ENCODE results near the gene DEXI.

The DEXI gene

DNA sequence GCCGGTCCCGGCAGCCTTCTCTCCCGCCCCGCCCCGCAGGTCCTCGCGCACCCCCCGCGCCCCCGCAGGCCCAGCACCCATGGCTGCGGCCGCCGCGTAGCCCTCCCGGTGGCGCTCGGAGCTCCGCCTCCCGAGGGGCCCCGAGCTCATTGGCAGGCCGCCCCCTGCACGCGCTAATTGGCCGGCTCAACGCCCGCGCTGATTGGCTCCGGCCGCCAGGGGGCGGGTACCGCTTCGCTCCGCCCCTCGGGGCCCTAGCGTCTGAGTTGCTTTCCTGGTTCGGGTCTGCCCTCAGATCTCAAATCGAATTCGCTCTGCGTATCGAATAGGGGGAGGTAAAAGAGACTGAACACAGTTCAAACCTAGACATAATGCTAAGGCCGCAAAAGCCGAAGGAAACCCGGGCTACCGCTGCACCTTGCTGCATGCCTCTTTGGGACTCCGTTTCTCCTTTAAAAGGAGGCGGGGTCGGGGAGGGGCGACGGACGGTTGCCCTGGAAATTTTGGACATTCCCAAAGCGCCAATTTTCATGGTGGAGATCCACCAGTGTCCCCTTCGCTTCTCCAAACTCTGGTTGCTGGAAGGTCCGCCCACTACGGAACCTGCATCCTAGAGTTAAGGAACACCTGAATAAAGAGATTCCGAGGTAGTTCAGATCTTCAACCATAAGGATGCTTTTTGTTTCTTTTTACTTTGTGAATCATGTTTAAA lies at the start of gene DEXI:
TSS of gene DEXI (minus strand) at position 117 of the 712 bp plus-strand sequence. CDS start 463 bp downstream, outside the sequence.
- peaks cover 27% of the 10 kb centered on the region for H3K36me3 Mint-ChIP-seq (ENCODE audit: low read depth)
- peak within 1 kb of the TSS; percentile 86 for H3K27ac Mint-ChIP-seq
- no peaks in the 10 kb centered on the region for H3K27me3 Mint-ChIP-seq
- peak within 1 kb of the TSS; percentile 93 for H3K4me3 Mint-ChIP-seq
- H3K4me1 Mint-ChIP-seq (ENCODE audit: low read depth): peaks cover 79% of the 10 kb centered on the region
- H3K9me3 Mint-ChIP-seq: no peaks in the 10 kb centered on the region

DNA sequence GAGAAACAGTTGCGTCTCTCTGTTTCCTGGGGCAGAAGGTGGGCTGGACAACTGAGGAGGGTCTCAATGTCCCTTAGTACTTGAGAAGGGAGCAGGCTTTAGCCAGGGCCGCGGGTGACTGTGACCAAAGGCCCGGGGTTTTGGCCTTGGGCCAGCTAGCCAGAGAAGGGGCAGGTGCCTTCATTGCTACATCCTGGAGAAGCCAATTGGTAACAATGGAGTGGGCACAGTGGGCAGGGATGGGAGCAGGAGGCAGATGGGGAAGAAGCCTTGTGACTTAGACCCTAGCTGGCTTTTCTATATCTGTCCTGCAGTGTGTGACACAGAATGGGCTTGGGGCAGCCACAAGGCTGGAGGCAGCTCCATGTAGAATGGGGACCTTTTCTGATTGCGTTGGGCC lies 48.1 kb upstream of the DEXI start:
- Mint-ChIP-seq H3K27ac (peak overlapping the region; percentile 27), H3K36me3 (ENCODE audit: low read depth) (peaks cover 56% of the 10 kb centered on the region), H3K4me3 (no peak overlapping the region), H3K27me3 (no peaks in the 10 kb centered on the region), H3K4me1 (ENCODE audit: low read depth) (peaks cover 75% of the 10 kb centered on the region), H3K9me3 (no peaks in the 10 kb centered on the region)

DNA sequence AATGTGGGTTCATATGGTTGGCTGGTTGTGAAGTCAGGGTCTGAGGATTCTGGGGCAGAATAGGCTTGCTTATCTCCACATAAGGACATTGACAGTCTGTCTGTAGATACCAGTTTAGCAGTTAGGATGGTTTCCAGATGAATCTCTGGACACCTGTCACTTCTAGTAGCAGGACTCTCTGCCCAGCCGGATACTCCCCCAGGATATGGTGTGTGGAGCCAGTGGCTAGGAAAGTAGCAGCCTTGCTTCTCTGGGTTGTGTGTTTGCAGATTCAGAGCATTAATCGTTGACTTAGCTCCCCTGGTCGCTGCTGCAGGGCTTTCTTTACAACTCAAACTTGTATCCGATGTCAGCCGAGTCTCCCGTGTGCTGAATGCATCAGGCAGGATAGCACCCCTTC lies 47.3 kb upstream of the DEXI start:
- no peaks in the 10 kb centered on the region for H3K27me3 Mint-ChIP-seq
- peak overlapping the region; percentile 98 for H3K27ac Mint-ChIP-seq
- H3K4me1 Mint-ChIP-seq (ENCODE audit: low read depth): peaks cover 77% of the 10 kb centered on the region
- no peak overlapping the region for H3K4me3 Mint-ChIP-seq
- peaks cover 56% of the 10 kb centered on the region for H3K36me3 Mint-ChIP-seq (ENCODE audit: low read depth)
- H3K9me3 Mint-ChIP-seq: no peaks in the 10 kb centered on the region

- Mint-ChIP-seq H3K36me3 (ENCODE audit: low read depth) (peaks cover 56% of the 10 kb centered on the region), H3K4me1 (ENCODE audit: low read depth) (peaks cover 83% of the 10 kb centered on the region), H3K27ac (peak overlapping the region; percentile 98)
Measured at GRCh38 chr16:10988879-10989278, 46.6 kb upstream of the DEXI start.

DNA sequence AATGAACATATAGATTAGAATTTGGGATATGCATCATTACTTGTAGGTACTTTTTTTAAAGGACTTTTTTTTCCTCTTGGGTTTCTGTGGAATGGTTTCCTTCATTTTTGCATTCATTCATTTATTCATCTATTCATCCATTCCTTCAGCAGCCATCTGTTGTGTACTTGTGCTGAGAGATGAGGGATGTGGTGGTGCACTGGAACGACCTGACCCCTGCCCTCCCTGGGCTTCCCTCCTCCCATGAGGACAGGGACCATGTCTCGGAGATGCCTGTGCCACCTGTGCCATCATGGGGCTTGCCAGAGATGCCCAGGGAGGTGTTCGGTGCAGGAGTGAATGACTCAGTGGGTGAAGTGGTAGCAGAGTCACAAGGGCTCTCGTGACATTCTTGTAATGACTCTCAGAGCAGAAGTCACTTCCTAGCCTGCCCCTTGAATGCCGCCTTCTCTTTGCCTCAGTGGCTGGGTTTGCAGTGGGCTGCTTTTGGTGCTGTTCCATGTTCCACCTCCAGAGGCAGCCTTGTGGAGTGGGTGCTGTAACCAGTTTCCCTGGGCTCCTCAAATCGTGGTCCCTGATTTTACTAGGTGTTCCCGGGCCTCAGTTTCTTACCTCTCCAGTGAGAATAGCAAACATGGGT lies 46.0 kb upstream of the DEXI start:
- H3K4me1 Mint-ChIP-seq (ENCODE audit: low read depth): peaks cover 84% of the 10 kb centered on the region

More at GRCh38 chr16:10988879-10989278, 46.6 kb upstream of the DEXI start:
- Mint-ChIP-seq H3K27me3 (no peaks in the 10 kb centered on the region), H3K4me3 (peak overlapping the region; percentile 31), H3K9me3 (no peaks in the 10 kb centered on the region)

GRCh38 chr16:10987361-10988163 lies 45.3 kb upstream of the DEXI start:
- Mint-ChIP-seq H3K9me3 (no peaks in the 10 kb centered on the region), H3K36me3 (ENCODE audit: low read depth) (peaks cover 60% of the 10 kb centered on the region), H3K27me3 (no peaks in the 10 kb centered on the region), H3K27ac (peak overlapping the region; percentile 98), H3K4me1 (ENCODE audit: low read depth) (peaks cover 84% of the 10 kb centered on the region), H3K4me3 (peak overlapping the region; percentile 31)

More for the DNA sequence above, 46.0 kb upstream of the DEXI start:
- H3K27me3 Mint-ChIP-seq: no peaks in the 10 kb centered on the region
- peaks cover 58% of the 10 kb centered on the region for H3K36me3 Mint-ChIP-seq (ENCODE audit: low read depth)
- H3K27ac Mint-ChIP-seq: peak overlapping the region; percentile 98
- no peaks in the 10 kb centered on the region for H3K9me3 Mint-ChIP-seq
- H3K4me3 Mint-ChIP-seq: peak overlapping the region; percentile 31

GRCh38 chr16:10984509-10984908 lies 42.2 kb upstream of the DEXI start:
- Mint-ChIP-seq H3K27me3 (no peaks in the 10 kb centered on the region), H3K27ac (peak overlapping the region; percentile 19), H3K4me3 (no peak overlapping the region), H3K4me1 (ENCODE audit: low read depth) (peaks cover 56% of the 10 kb centered on the region), H3K36me3 (ENCODE audit: low read depth) (peaks cover 45% of the 10 kb centered on the region), H3K9me3 (no peaks in the 10 kb centered on the region)

GRCh38 chr16:10983159-10983558 lies 40.9 kb upstream of the DEXI start:
- H3K27me3 Mint-ChIP-seq: no peaks in the 10 kb centered on the region
- no peaks in the 10 kb centered on the region for H3K9me3 Mint-ChIP-seq
- H3K36me3 Mint-ChIP-seq (ENCODE audit: low read depth): peaks cover 52% of the 10 kb centered on the region
- H3K27ac Mint-ChIP-seq: no peak overlapping the region
- H3K4me3 Mint-ChIP-seq: no peak overlapping the region
- H3K4me1 Mint-ChIP-seq (ENCODE audit: low read depth): peaks cover 42% of the 10 kb centered on the region

DNA sequence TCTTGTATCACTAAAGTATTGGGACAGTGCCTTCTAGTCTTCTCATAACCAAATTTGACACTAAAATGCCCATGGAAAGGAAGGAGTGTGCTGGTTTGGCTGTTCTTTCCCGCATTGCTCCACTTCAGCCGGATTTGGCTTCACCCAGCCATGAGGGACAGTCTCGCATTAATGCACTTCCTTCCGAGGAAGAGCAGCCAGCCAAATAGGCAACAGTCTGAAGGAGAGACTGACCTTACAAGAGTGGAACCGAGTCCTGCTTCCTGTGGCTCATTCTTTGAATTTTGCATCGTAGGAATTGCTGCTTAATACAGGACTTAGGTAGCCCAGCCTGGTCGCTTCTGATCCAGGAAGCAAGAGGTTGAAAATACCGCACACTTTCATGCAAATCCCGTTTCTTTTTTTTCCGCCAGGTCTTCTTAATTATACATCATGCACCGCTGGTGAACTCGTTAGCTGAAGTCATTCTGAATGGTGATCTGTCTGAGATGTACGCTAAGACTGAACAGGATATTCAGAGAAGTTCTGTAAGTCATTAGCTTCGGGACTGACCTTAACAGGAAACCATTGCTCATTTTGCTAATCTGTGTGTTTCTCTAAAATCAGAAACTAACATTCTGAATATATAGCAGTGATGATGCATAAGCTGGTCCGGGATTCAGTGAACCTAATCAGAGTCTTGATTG lies 40.3 kb upstream of the DEXI start:
- H3K4me3 Mint-ChIP-seq: no peak overlapping the region
- H3K36me3 Mint-ChIP-seq (ENCODE audit: low read depth): peaks cover 57% of the 10 kb centered on the region
- H3K27ac Mint-ChIP-seq: peak overlapping the region; percentile 24
- no peaks in the 10 kb centered on the region for H3K27me3 Mint-ChIP-seq
- no peaks in the 10 kb centered on the region for H3K9me3 Mint-ChIP-seq
- H3K4me1 Mint-ChIP-seq (ENCODE audit: low read depth): peaks cover 40% of the 10 kb centered on the region

DNA sequence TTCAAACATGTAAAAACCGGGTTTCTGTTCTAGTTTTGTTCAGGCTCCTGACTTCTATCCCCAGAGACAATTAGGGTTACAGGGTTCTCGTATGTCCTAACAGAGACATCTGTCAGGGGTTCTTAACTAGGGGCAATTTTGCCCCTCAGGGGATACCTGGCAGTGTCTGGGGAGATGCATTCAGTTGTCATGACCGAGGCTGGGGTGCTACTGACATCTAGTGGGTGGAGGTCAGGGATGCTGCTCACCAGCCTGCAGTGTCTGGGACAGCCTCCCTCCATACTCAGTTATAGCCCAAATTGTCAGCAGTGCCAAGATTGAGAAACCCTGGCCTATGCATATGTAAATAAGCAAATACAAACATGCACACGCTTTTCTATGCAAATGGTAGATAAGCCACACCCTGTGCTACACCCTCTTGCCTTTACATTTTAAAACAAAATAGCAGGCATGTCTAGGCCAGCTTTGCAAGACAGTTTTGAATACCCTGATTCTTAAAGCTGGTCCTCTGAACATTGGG lies 39.5 kb upstream of the DEXI start:
- no peaks in the 10 kb centered on the region for H3K9me3 Mint-ChIP-seq
- H3K36me3 Mint-ChIP-seq (ENCODE audit: low read depth): peaks cover 65% of the 10 kb centered on the region
- H3K4me1 Mint-ChIP-seq (ENCODE audit: low read depth): peaks cover 32% of the 10 kb centered on the region
- peak overlapping the region; percentile 30 for H3K4me3 Mint-ChIP-seq
- no peak overlapping the region for H3K27ac Mint-ChIP-seq
- H3K27me3 Mint-ChIP-seq: no peaks in the 10 kb centered on the region

GRCh38 chr16:10980813-10981212 lies 38.5 kb upstream of the DEXI start:
- no peaks in the 10 kb centered on the region for H3K27me3 Mint-ChIP-seq
- H3K27ac Mint-ChIP-seq: no peak overlapping the region
- peaks cover 63% of the 10 kb centered on the region for H3K36me3 Mint-ChIP-seq (ENCODE audit: low read depth)
- H3K4me1 Mint-ChIP-seq (ENCODE audit: low read depth): peaks cover 25% of the 10 kb centered on the region
- no peaks in the 10 kb centered on the region for H3K9me3 Mint-ChIP-seq
- H3K4me3 Mint-ChIP-seq: no peak overlapping the region

DNA sequence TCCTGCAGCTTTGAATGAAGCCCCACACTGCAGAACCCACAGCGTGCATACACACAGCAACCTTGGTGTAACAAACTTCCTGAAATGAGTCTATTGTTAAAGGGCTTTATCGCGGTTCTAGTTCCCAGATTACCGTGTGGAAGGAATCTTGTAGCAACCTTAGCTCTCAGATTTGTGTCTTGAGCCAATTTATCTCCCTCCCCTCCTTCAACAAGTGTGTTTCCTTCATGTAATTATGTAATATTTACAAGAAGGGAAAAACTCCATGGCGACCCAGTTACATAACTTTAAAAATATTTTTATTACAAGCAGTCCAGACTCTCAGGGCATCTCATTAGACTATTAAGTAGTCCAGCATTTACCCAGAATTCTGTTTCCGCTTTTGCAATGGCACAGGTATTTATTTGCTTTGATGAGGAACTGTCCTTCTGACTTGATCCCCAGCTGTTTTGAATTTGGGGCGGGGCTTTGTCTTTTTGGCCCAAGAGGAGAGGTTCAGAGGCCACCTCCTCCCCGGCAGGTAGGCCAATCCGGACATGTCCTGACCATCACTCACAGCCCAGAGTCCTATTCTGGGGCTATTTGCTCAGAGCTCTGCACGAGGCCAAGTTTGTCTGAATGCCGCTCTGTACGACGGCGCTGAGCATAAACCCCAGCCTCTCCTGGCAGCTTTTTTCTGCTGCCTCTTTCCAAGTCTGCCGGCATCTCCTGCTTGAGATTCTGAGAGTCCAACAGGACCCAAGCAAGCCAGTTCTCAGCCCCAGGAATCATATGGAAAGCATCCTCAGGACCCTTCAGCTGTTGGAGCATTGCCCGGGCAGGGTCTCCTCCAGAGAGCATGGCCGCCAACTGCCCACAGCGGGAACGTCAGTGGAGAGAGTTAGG lies 37.7 kb upstream of the DEXI start:
- no peaks in the 10 kb centered on the region for H3K27me3 Mint-ChIP-seq
- no peak overlapping the region for H3K4me3 Mint-ChIP-seq
- H3K9me3 Mint-ChIP-seq: no peaks in the 10 kb centered on the region
- peaks cover 25% of the 10 kb centered on the region for H3K4me1 Mint-ChIP-seq (ENCODE audit: low read depth)
- H3K27ac Mint-ChIP-seq: no peak overlapping the region
- peaks cover 61% of the 10 kb centered on the region for H3K36me3 Mint-ChIP-seq (ENCODE audit: low read depth)

DNA sequence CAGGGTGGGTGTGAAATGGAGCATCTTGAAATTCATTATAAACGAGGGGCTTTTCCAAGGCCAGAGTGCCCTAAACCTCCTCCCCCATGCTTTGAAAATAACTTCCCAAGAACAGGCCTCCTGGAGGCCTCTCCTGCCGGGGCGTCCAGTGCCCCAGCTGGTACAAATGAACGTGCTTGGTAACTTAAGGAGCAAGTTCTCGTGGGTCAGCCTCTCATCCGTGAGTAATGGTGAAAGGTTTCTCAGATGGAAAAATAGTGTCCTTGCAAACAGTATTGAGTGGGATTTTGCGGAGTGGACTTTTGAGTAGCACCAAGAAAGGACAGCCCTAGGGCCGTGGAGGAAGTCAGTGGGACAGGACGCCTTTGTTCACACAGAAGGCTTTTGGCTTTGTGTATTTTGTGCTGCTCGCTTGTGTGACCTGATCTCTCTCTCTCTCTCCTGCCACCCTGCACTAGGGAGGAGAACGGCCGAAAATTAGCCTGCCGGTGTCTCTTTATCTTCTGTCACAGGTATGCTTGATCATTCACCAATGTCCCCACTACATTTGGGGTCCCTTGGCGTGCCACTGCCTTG lies 36.7 kb upstream of the DEXI start:
- Mint-ChIP-seq H3K4me3 (no peak overlapping the region), H3K27ac (no peak overlapping the region), H3K27me3 (no peaks in the 10 kb centered on the region), H3K4me1 (ENCODE audit: low read depth) (peaks cover 18% of the 10 kb centered on the region), H3K9me3 (no peaks in the 10 kb centered on the region), H3K36me3 (ENCODE audit: low read depth) (peaks cover 59% of the 10 kb centered on the region)

Measured in stimulated activated naive CD8-positive, alpha-beta T cell treated with anti-CD3 and anti-CD28 coated beads, Interleukin-15, Interleukin-2, amounts not matched to agents 100 ng/mL and 50 ng/mL, for 24 hours (primary cell).